Common myeloid progenitor, CD34-positive (primary cell): ENCODE measurements around the gene ARL8A.
A peak's percentile ranks its signal among the peaks of the same experiment; 100 is the strongest.

Experiments used
- CTCF ChIA-PET: fragments of 350-600 bp; sonication (Branson Sonifier 250); formaldehyde crosslinking; loops from one replicate; lab custom pipeline; 2021; ENCODE audit warnings: antibody characterized with exemption; lab: Charles Lee
- POLR2A ChIA-PET: fragments of 350-600 bp; sonication (Branson Sonifier 250); formaldehyde crosslinking; loops from one replicate; lab custom pipeline; 2021; ENCODE audit warnings: antibody characterized with exemption; lab: Charles Lee
- DNase-seq, 3 donors: peaks; one replicate each; pipeline versions ENCODE4 v3.0.0 to v3.0.0-alpha.2; 2013
- H3K27ac ChIP-seq, 2 experiments: 1 replicate in 1 of 2; 2 replicates in 1 of 2; pipeline ENCODE4 v1.7.0; 2013; ENCODE audit warnings: inconsistent platforms in 2 of 2, low read length in 2 of 2, mild to moderate bottlenecking in 2 of 2, low read depth in 1 of 2, moderate library complexity in 1 of 2; ENCODE audit not compliant: severe bottlenecking in 2 of 2, insufficient read depth in 1 of 2, poor library complexity in 1 of 2
- H3K27me3 ChIP-seq, 5 experiments: replicated peaks in 2 of 5; 1 replicate in 3 of 5; 2 replicates in 2 of 5; pipeline versions ENCODE4 v1.6.1 to v1.7.0; 2013; ENCODE audit warnings: low read length in 4 of 5, mild to moderate bottlenecking in 2 of 5, moderate library complexity in 2 of 5, inconsistent platforms in 1 of 5; ENCODE audit not compliant: insufficient read depth in 5 of 5, control insufficient read depth in 4 of 5
- H3K36me3 ChIP-seq, 4 experiments: 1 replicate in 2 of 4; 2 replicates in 2 of 4; pipeline versions ENCODE4 v1.6.1 to v1.7.0; 2013; ENCODE audit warnings: low read length in 3 of 4, control low read depth in 1 of 4, mild to moderate bottlenecking in 1 of 4; ENCODE audit not compliant: control insufficient read depth in 4 of 4, insufficient read depth in 4 of 4
- H3K4me1 ChIP-seq, 4 experiments: 1 replicate in 3 of 4; 2 replicates in 1 of 4; pipeline versions ENCODE4 v1.6.1 to v1.7.1; 2013; ENCODE audit warnings: low read length in 3 of 4, mild to moderate bottlenecking in 3 of 4, control low read depth in 1 of 4, inconsistent platforms in 1 of 4, moderate library complexity in 1 of 4; ENCODE audit not compliant: control insufficient read depth in 4 of 4, insufficient read depth in 4 of 4; ENCODE audit errors: control extremely low read depth in 1 of 4
- H3K4me3 ChIP-seq, 7 experiments: 1 replicate in 4 of 7; 2 replicates in 3 of 7; pipeline versions ENCODE4 v1.5.1 to v1.7.0; 2013; ENCODE audit warnings: mild to moderate bottlenecking in 7 of 7, low read length in 6 of 7, moderate library complexity in 6 of 7, inconsistent platforms in 2 of 7, low read depth in 2 of 7, control low read depth in 1 of 7; ENCODE audit not compliant: insufficient read depth in 4 of 7, control insufficient read depth in 1 of 7; ENCODE audit errors: extremely low read depth in 1 of 7
- H3K9me3 ChIP-seq, 5 experiments: 1 replicate in 4 of 5; 2 replicates in 1 of 5; pipeline versions ENCODE4 v1.6.1 to v1.7.1; 2013; ENCODE audit warnings: low read length in 4 of 5, mild to moderate bottlenecking in 2 of 5, inconsistent platforms in 1 of 5, low read depth in 1 of 5, moderate library complexity in 1 of 5; ENCODE audit not compliant: control insufficient read depth in 4 of 5, insufficient read depth in 2 of 5; ENCODE audit errors: control extremely low read depth in 1 of 5
- WGBS: methylation state at CpG from one replicate; pipeline ENCODE4 v1.1.5; 2013; ENCODE audit not compliant: insufficient coverage; 5-methylcytosine and 5-hydroxymethylcytosine counted together

Gene ARL8A

DNA sequence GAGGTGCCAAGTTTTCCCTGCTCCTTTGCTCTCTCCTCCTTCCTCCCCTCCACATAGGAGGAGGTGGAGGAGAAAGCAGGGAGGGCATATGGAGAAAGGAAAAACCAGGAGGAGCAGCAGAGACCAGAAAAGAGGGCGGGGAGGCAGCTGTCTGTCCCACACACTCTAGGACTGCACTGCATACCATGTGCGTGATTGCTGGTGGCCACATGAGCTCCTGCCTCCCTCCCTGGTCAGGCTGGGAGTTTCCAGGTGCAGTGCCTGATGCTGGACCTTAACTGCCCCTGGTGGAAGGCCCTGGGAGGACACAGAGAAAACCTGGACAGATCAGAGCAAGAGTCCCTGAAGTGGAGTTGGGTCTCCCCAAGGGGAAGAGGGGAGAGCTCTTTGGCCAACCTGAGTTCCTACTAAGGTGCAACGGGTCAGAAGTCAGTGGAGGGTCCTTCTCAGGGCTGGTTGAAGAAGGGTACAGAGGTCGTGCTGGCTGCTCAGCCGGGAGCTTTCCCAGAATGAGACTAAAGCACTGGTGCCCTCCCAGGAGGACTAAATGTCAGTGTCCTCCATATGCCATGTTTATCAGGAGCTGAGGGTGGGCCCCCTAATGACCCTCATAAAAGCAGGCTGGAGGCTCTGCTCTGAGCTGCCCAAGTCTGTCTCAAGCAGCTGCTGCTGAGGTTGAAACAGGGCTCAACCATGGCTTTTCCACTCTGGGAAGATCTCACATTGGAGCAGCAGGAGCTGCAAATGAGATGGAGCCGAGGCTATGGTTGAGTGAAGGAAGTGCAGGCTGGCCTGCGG lies 45.6 kb upstream of the ARL8A start:
- Histone ChIP-seq H3K4me3 (no peak overlapping the region), H3K4me1 (peaks cover 0 to 13% (median 9%) of the 10 kb centered on the region in 4 experiments), H3K27me3 (peaks cover 0 to 22% (median 12%) of the 10 kb centered on the region in 5 experiments), H3K27ac (no peak overlapping the region), H3K36me3 (no peaks in the 10 kb centered on the region), H3K9me3 (no peaks in the 10 kb centered on the region)
- CTCF ChIA-PET, result interaction anchor here (0.7 to 10.1 kb wide), 23 partner anchors 8 to 536 kb away, joined by 3 to 119 read pairs (median 4); partner anchors contain the start of gene PTPN7
- WGBS, result 88% methylated on average over 4 of the region's 7 CpGs
- DNase-seq, result no peak
- POLR2A ChIA-PET, result interaction anchor here (0.6 kb wide), 1 partner anchor 534 kb away, joined by 4 read pairs; no protein-coding TSS in a partner anchor

DNA sequence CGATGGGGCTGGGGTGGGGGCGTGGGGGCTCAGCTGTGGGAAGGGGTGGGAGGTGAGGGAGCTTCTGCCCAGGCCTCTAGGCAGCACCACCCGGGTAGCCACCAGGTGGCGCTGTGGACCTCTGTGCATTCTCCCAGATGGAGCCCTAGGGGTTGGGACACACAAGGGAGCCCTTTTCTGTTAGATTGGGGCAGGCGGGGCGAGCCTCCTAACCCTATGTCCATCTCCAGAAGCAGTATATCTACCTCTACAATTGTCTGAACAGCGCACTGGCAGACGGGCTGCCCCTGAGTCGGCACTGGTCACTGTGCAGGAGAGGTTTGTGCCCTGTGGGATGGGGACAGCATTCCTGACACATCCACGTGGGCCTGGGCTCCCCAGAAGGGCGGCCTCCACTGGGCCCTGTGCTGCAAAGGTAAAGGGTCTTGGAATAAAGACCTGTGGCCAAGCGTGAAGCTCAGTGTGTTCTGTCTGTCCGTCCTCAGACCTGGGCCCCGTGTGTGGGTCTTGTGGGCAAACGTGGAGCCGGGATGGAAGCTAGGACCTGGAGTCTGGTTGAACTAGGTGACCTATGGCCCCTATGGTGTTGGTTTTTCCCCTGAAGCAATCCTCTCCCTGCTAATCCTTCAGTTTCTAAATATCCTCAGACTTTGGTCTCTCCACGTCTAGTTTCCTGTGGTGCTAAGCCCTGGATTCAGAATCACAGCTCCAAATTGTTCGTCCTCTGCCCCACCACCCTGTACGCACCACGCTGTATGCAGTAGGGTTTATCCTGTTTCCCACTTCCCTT lies 44.7 kb upstream of the ARL8A start:
- Histone ChIP-seq H3K27ac (no peak overlapping the region), H3K27me3 (peaks cover 0 to 14% (median 8%) of the 10 kb centered on the region in 5 experiments), H3K36me3 (no peaks in the 10 kb centered on the region), H3K4me3 (no peak overlapping the region), H3K4me1 (peaks cover 0 to 15% (median 10%) of the 10 kb centered on the region in 4 experiments), H3K9me3 (no peaks in the 10 kb centered on the region)
- 63% methylated on average over 12 of the region's 20 CpGs for WGBS
- DNase-seq, result peak; percentile 60 to 80 (median 72)
- ChIA-PET CTCF (interaction anchor here (0.7 to 10.1 kb wide), 23 partner anchors 8 to 537 kb away, joined by 3 to 119 read pairs (median 4); partner anchors contain the start of gene PTPN7), POLR2A (interaction anchor here (0.6 kb wide), 1 partner anchor 535 kb away, joined by 4 read pairs; no protein-coding TSS in a partner anchor)

DNA sequence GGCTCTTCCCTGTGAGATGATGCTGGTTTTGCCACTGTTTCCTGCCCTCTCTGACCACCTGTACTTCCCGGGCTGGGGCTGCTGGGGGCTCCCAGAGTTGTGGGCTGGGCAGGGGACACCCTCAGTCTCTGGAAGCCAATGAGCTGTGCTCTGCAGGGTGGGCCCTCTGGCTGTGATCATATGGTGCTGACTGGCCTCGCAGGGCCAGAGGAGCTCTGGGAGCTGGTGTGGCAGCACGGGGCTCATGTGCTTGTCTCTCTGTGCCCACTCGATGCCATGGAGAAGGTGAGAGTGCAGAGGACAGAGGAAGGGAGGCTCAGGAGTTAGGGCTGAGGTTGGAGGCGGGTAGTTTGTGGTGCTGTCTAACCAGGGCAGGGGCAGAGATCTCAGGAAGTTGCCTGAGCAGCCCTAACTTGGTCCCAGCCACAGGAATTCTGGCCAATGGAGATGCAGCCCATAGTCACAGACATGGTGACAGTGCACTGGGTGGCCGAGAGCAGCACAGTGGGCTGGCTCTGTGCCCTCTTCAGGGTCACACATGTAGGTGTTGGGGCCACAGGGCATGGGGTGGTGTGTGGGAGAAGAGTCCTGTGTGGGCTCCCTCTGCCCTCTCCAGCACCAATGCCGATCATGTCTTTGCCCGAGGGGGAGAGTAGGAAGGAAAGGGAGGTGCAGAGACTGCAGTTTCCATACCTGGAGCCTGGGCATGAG lies 43.3 kb upstream of the ARL8A start:
- peaks cover 0 to under 1% (median under 1%) of the 10 kb centered on the region in 5 experiments for H3K27me3 ChIP-seq
- no peaks in the 10 kb centered on the region for H3K36me3 ChIP-seq
- no peak overlapping the region for H3K4me3 ChIP-seq
- WGBS, result 90% methylated on average over 3 of the region's 8 CpGs
- ChIA-PET POLR2A (no interaction called here), CTCF (interaction anchor here (1.0 to 10.1 kb wide), 11 partner anchors 8 to 129 kb away, joined by 3 to 119 read pairs (median 8); partner anchors contain the start of gene PTPN7)
- peaks cover 0 to 3% (median 1%) of the 10 kb centered on the region in 4 experiments for H3K4me1 ChIP-seq
- H3K9me3 ChIP-seq, result no peaks in the 10 kb centered on the region
- no peak for DNase-seq
- no peak overlapping the region for H3K27ac ChIP-seq

DNA sequence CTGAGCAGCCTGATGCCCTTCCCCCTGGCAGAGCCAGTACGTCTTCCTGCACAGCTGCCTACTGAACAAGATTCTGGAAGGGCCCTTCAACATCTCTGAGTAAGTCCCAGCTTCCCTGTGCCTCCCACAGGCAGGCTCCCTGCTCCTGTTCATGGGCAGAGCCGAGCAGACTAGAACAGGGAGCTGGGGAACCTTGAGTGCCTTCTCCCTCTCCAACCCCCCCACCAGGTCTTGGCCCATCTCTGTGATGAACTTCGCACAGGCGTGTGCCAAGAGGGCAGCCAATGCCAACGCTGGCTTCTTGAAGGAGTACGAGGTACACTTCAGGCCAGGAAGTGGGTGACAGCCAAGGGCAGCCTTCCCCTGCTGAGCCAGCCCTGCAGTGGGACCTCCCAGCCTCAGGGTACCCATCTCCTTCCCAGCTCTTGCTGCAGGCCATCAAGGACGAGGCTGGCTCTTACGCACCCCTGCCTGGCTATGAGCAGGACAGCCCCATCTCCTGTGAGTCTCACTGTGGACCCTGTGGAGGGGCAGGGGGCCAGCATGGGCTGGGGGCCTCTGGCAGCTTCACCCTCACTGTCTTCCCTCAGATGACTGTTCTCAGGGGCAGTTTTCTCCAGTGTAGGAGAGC lies 42.6 kb upstream of the ARL8A start:
- POLR2A ChIA-PET, result no interaction called here
- CTCF ChIA-PET, result interaction anchor here (0.7 to 10.1 kb wide), 14 partner anchors 8 to 536 kb away, joined by 3 to 119 read pairs (median 6); partner anchors contain the start of gene PTPN7
- no peaks in the 10 kb centered on the region for H3K27me3 ChIP-seq

DNA sequence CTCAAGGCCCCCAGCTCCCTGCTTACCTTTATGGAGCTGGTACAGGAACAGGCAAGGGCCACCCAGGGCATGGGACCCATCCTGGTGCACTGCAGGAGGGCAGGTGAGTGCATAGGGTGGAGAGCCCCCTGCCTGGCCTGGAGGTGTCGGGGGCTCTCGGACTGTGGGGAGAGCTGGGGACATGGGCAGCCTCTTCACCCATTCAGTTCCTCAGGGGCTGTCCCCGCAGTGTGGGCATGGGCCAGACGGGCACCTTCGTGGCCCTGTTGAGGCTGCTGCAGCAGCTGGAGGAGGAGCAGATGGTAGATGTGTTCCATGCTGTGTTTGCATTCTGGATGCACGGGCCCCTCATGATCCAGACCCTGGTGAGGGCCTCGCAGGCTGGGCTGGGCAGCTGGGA lies 41.8 kb upstream of the ARL8A start:
- no peak for DNase-seq
- ChIA-PET CTCF (interaction anchor here (0.7 to 10.1 kb wide), 17 partner anchors 9 to 537 kb away, joined by 3 to 119 read pairs (median 5); partner anchors contain the start of gene PTPN7), POLR2A (no interaction called here)
- Histone ChIP-seq H3K9me3 (no peaks in the 10 kb centered on the region), H3K4me3 (no peak overlapping the region), H3K4me1 (peaks cover 0 to 3% (median 1%) of the 10 kb centered on the region in 4 experiments), H3K27ac (no peak overlapping the region), H3K27me3 (no peaks in the 10 kb centered on the region), H3K36me3 (no peaks in the 10 kb centered on the region)
- 91% methylated on average over 3 of the region's 7 CpGs for WGBS

More for the DNA sequence above, 42.6 kb upstream of the ARL8A start:
- Histone ChIP-seq H3K4me3 (no peak overlapping the region), H3K9me3 (no peaks in the 10 kb centered on the region), H3K4me1 (peaks cover 0 to 3% (median 1%) of the 10 kb centered on the region in 4 experiments), H3K36me3 (no peaks in the 10 kb centered on the region), H3K27ac (no peak overlapping the region)
- WGBS, result 73% methylated on average over 5 of the region's 8 CpGs
- no peak for DNase-seq
